H1 (cell line): Measurements from ENCODE around the gene PKP3. TPM values are rescaled to one million over a fixed set of nuclear protein-coding genes. Genes with fewer than 3 reads are reported as not detected.

Experiments used
- CBX8 ChIP-seq: fragments of 300-800, 300-1000 bp; sonication (generic); IDR thresholded peaks from 2 replicates; pipeline ENCODE4 v1.7.1; 2016; ENCODE audit warnings: low read depth, low read length, borderline replicate concordance
- RBBP5 ChIP-seq: IDR thresholded peaks from 2 replicates; pipeline ENCODE4 v1.7.1; 2012; ENCODE audit warnings: low read depth, mild to moderate bottlenecking, inconsistent platforms, low read length, moderate library complexity, borderline replicate concordance
- SRF ChIP-seq: IDR thresholded peaks from 2 replicates; pipeline ENCODE4 v1.6.1; 2011; ENCODE audit warnings: mild to moderate bottlenecking, low read depth, low read length, moderate library complexity
- polyA plus RNA-seq, 7 experiments: library from polyadenylated mRNA; depleted of rRNA in 3 of 7; stranded (reverse) in 5 of 7; unstranded in 2 of 7; fragments of >200 nt in 5 of 7; fragments of 200-250 nt in 2 of 7; gene quantifications; 1 replicate in 5 of 7; 2 replicates in 1 of 7; 4 replicates in 1 of 7; pipeline versions ENCODE4 v1.2.1 to v1.2.3, GENCODE V29; 2011 to 2013; ENCODE audit warnings: missing spikeins in 2 of 7, mixed read lengths in 2 of 7
- total RNA-seq: library from RNA; stranded (reverse); fragmentation: NEBNext Ultra II Directional; extraction: Animal tissue kit (Norgen Biotek cat#: 25700); gene quantifications from 2 replicates; pipeline ENCODE4 v1.2.1, GENCODE V29; 2021

PKP3 gene
- total and polyA plus RNA-seq, 2 of the 8 experiments (the other 6 are each of a cell fraction or from before 2014, with no cell fraction given), result 16.7 to 28.7 TPM

GRCh38 chr11:360326-361280, 33.4 kb upstream of the PKP3 start (continued):
- no peak for TF ChIP-seq SRF
- TF ChIP-seq CBX8, result no peak
- no peak for TF ChIP-seq RBBP5
